ENCODE data around the gene TEF.

- no peak for TF ChIP-seq EZH2 (IDR thresholded peaks at IDR 0.05; ENCODE audit: borderline replicate concordance, low read depth, low read length, poor library complexity, severe bottlenecking)
- TF ChIP-seq, protein P1, sequence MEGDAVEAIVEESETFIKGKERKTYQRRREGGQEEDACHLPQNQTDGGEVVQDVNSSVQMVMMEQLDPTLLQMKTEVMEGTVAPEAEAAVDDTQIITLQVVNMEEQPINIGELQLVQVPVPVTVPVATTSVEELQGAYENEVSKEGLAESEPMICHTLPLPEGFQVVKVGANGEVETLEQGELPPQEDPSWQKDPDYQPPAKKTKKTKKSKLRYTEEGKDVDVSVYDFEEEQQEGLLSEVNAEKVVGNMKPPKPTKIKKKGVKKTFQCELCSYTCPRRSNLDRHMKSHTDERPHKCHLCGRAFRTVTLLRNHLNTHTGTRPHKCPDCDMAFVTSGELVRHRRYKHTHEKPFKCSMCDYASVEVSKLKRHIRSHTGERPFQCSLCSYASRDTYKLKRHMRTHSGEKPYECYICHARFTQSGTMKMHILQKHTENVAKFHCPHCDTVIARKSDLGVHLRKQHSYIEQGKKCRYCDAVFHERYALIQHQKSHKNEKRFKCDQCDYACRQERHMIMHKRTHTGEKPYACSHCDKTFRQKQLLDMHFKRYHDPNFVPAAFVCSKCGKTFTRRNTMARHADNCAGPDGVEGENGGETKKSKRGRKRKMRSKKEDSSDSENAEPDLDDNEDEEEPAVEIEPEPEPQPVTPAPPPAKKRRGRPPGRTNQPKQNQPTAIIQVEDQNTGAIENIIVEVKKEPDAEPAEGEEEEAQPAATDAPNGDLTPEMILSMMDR (conservative IDR thresholded peaks at IDR 0.05; ENCODE audit: low read depth, low read length): no peak
These were observed 29.5 kb downstream of the TEF start for GRCh38 chr22:41411021-41411851.
